ENCODE results near the gene AMBRA1. TPM values are rescaled to one million over a fixed set of nuclear protein-coding genes. Genes with fewer than 3 reads are reported as not detected.

The AMBRA1 gene
- total RNA-seq, 1 donor from 2014 or later, result 45.3 TPM

DNA sequence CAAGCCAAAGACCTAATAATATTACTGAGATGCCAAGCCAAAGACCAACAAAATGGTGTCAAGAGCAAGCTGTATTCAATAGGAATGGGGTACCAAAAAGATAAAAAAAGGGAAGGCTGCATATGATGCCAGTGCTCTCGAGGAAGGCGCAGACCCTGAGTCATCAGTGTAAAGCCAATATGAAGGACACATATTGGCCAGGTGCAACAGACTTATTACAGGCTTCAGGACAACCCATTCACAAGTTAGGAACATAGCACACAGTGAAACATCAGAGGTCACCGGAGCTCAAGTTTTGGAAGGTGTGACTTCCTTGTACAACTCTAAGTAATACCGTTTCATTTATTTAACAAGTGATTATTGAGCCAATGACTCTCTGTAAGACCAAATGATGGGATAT is 58.1 kb downstream of the AMBRA1 start:
- H3K27ac Mint-ChIP-seq, result no peak overlapping the region
- peaks cover 23% of the 10 kb centered on the region for H3K4me1 Mint-ChIP-seq (ENCODE audit: low read depth)
- H3K9me3 Mint-ChIP-seq (ENCODE audit: low read depth), result no peaks in the 10 kb centered on the region
- peaks cover 1% of the 10 kb centered on the region for H3K36me3 Mint-ChIP-seq (ENCODE audit: insufficient read depth)
- no peak for DNase-seq (ENCODE audit: low spot score, unreplicated experiment)
- no peaks in the 10 kb centered on the region for H3K27me3 Mint-ChIP-seq
- TF ChIP-seq, protein P1, sequence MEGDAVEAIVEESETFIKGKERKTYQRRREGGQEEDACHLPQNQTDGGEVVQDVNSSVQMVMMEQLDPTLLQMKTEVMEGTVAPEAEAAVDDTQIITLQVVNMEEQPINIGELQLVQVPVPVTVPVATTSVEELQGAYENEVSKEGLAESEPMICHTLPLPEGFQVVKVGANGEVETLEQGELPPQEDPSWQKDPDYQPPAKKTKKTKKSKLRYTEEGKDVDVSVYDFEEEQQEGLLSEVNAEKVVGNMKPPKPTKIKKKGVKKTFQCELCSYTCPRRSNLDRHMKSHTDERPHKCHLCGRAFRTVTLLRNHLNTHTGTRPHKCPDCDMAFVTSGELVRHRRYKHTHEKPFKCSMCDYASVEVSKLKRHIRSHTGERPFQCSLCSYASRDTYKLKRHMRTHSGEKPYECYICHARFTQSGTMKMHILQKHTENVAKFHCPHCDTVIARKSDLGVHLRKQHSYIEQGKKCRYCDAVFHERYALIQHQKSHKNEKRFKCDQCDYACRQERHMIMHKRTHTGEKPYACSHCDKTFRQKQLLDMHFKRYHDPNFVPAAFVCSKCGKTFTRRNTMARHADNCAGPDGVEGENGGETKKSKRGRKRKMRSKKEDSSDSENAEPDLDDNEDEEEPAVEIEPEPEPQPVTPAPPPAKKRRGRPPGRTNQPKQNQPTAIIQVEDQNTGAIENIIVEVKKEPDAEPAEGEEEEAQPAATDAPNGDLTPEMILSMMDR (IDR thresholded peaks at IDR 0.05; ENCODE audit: unreplicated experiment), result no peak
- H3K4me3 Mint-ChIP-seq (ENCODE audit: low read depth), result no peak overlapping the region

GRCh38 chr11:46534711-46535110 is 59.1 kb downstream of the AMBRA1 start:
- Mint-ChIP-seq H3K4me1 (ENCODE audit: low read depth) (peaks cover 23% of the 10 kb centered on the region), H3K27ac (no peak overlapping the region), H3K4me3 (ENCODE audit: low read depth) (no peak overlapping the region), H3K9me3 (ENCODE audit: low read depth) (no peaks in the 10 kb centered on the region), H3K27me3 (no peaks in the 10 kb centered on the region), H3K36me3 (ENCODE audit: insufficient read depth) (peaks cover 1% of the 10 kb centered on the region)
- no peak for DNase-seq (ENCODE audit: low spot score, unreplicated experiment)
- TF ChIP-seq, protein P1 (IDR thresholded peaks at IDR 0.05; ENCODE audit: unreplicated experiment), result no peak

- Mint-ChIP-seq H3K27me3 (no peaks in the 10 kb centered on the region), H3K27ac (peak overlapping the region; percentile 6), H3K4me1 (ENCODE audit: low read depth) (peaks cover 26% of the 10 kb centered on the region), H3K4me3 (ENCODE audit: low read depth) (no peak overlapping the region), H3K36me3 (ENCODE audit: insufficient read depth) (peaks cover 1% of the 10 kb centered on the region), H3K9me3 (ENCODE audit: low read depth) (no peaks in the 10 kb centered on the region)
- TF ChIP-seq, protein P1 (IDR thresholded peaks at IDR 0.05; ENCODE audit: unreplicated experiment), result no peak
- DNase-seq (ENCODE audit: low spot score, unreplicated experiment), result no peak
Observed at GRCh38 chr11:46533396-46534100, 60.3 kb downstream of the AMBRA1 start.

DNA sequence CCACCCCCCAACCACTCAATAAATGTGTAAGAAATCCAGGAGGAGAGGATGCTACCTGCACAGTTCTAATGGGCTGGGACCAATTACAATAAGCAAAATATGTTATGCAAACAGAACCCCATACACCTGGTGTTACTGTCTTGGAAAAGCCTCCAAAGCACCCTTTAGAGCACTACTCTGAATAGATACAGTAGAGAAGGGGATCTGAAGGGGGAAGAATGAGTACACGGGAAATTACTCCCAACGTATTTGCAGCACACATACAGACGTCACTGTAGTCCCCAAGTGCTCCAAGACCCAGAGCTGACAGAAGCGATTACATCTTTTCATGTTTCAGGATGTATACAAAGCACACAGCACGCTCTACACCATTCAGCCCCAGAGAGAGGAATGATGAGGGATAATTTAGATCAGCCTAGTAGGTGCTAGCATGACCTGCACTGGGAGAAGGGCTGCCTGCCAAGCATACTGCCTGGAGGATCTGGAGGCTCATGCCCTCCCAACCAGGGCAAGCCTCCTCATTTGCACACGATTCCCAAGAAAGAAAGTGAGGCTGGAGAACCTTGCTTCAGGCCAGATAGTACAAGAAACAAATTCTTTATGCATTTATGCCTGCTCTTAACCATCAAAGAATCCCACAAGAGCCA is 63.8 kb downstream of the AMBRA1 start:
- peaks cover 17% of the 10 kb centered on the region for H3K4me1 Mint-ChIP-seq (ENCODE audit: low read depth)
- H3K9me3 Mint-ChIP-seq (ENCODE audit: low read depth), result no peaks in the 10 kb centered on the region
- no peak overlapping the region for H3K4me3 Mint-ChIP-seq (ENCODE audit: low read depth)
- peaks cover 1% of the 10 kb centered on the region for H3K36me3 Mint-ChIP-seq (ENCODE audit: insufficient read depth)
- H3K27me3 Mint-ChIP-seq, result no peaks in the 10 kb centered on the region
- TF ChIP-seq, protein P1 (IDR thresholded peaks at IDR 0.05; ENCODE audit: unreplicated experiment), result no peak
- H3K27ac Mint-ChIP-seq, result no peak overlapping the region
- no peak for DNase-seq (ENCODE audit: low spot score, unreplicated experiment)

GRCh38 chr11:46529095-46529905 is 64.5 kb downstream of the AMBRA1 start:
- H3K4me3 Mint-ChIP-seq (ENCODE audit: low read depth), result no peak overlapping the region
- no peak overlapping the region for H3K27ac Mint-ChIP-seq
- H3K36me3 Mint-ChIP-seq (ENCODE audit: insufficient read depth), result peaks cover 1% of the 10 kb centered on the region
- H3K9me3 Mint-ChIP-seq (ENCODE audit: low read depth), result no peaks in the 10 kb centered on the region
- H3K27me3 Mint-ChIP-seq, result no peaks in the 10 kb centered on the region
- peak; percentile 59 for DNase-seq (ENCODE audit: low spot score, unreplicated experiment)
- H3K4me1 Mint-ChIP-seq (ENCODE audit: low read depth), result peaks cover 14% of the 10 kb centered on the region
- TF ChIP-seq, protein P1 (IDR thresholded peaks at IDR 0.05; ENCODE audit: unreplicated experiment), result peak; percentile 85

Measured in progenitor cell of endocrine pancreas (in vitro differentiated cells).